GM21515 (cell line): ENCODE data around the gene SPEN.
"Not testable (repeated sequence)": the region's sequence is repeated elsewhere in the genome, so short reads cannot be mapped to it uniquely, and the experiment has no call there.

Experiments used
- ATAC-seq: cut with Tn5 transposase; IDR thresholded peaks from one replicate; pipeline ENCODE4 v1.9.1; 2021; ENCODE audit not compliant: unreplicated experiment

SPEN gene

DNA sequence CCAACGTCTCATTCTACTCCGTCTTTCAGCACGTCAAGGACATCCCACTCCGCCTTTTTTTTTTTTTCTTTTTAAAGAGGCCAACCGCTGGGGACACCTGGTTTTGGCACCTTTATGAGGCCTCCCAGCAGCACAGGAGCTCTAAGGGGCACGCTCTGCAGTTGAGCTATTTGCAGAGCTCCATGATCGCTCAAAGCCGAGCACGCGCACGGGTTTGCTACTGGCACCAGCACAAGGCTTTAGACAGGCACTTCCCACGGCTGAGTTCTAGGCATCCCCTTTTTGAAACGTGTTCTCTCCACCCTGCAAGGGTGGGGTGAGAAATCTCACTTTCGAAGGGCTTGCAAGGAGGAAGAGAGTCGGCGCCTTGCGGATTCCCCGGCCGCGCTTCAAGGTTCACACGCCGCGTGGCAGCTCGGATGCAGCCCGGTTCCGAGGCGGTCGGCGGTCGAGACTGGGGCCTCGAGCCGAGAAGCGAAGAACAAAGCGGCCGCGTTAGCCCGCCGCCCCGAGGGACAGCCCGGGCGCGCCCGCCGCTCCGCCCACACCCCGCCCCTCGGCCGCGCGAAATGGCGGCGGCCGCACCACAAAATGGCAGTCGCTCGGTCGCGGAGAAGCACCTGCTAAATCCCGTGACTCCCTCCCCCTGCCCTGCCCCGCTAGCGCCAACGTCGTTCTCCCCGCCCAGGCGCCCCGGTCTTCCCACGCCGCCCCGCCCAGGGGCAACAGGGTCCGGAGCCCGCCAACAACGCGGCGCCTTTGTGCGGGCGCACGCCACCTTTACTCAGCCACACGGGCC is 12.9 kb upstream of the SPEN start:
- ATAC-seq, result peak; percentile 49

DNA sequence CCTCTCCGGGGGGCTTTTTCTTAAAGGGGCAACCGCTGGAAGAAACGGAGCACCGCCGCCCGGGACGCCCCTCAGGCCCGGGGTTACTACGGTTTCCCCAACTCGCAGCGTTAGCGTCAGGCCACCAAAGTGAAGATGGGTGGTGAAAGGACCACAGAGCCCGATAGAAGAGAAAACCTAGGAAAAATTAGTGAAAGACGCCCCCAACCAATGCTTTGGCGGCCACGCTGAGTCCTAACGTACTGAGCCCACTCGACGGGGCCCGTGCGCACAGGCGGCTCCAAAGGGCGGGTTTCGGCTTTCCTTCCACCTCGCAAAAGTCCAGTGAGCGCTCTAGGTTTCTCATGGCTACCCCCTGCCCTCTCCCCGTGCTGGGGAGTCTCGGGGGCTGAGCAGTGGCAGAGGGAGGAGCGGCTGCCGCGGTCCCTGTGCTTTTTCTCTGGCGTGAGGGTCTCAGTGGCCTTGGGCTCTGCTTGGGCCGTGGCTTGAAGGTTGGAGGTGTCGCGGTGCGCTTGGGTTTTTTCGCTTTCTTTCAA is 12.2 kb upstream of the SPEN start:
- peak; percentile 6 for ATAC-seq

DNA sequence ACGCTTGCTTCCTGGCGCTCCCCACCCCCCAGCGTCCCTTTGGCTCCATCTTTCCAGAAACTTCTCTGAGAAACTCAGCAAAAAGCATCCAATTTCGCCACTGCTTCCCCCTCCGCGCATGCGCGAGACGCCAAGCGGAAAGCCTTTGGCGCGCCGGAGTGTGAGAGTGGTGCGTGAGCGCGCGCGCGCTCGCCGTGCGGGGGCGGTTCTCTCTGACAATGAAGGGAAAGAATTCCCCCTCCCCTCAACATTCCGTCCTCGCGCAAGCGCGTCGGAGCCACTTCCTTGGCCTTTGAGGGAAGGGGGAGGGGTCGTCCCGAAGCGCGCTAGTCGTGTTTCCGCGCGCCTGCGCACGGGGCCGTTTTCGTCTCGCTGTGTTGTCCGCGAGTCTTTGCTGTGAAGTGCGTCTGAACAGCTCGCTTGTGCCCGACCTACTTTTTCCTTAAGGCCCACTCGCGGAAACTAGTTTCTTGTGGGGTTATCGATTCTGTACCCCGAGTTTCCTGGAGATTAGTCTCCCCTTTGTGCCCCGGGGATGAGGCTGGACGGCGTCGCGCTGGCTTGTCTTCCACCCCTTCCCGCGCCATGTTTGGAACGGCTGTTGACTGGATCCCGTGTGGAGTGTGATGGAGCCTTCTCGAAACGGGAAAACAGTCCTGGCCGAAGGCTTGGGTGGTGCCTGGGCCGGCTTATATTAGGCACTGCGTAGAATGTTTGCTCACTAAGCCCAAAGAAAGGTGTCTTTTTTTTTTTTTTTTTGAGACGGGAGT is 11.6 kb upstream of the SPEN start:
- peak; percentile 48 for ATAC-seq

- ATAC-seq, result not testable (repeated sequence)
These were observed 11.1 kb upstream of the SPEN start for GRCh38 chr1:15836511-15836771.

- no peak for ATAC-seq
These were observed 10.5 kb upstream of the SPEN start for GRCh38 chr1:15836772-15837669.

DNA sequence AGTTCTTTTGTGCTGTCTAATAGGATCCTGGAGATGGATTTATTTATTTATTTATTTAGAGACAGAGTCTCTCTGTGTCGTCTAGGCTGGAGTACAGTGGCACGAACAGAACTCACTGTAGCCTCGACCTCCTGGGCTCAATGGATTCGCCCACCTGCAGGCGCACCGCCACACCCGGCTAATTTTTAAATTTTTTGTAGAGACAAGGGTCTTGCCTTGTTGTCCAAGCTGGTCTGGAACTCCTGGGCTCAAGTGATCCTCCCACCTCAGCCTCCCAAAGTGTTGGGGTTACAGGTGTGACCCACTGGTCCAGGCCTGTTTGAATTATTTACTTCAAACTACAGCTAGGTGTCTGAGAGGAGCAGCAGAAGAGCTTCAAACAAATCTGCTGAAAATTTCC is 9.6 kb upstream of the SPEN start:
- no peak for ATAC-seq

DNA sequence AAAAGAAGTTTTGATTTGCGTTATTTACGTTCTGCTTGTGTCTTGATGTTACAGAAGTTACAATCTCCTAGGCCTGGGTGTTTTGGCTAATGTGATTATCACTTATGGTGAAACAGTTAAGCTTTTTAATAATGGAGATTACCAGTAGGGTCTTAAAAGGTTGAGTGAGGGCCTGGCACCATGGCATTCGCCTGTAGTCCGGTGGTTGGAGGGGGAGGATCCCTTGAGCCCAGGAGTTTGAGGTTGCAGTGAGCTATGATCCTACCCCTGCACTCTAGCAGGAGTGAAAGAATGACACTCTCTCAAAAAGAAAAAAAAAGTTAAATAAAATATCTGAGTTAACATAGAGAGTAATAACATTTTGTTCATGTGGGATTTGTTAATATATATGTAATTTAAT is 8.8 kb upstream of the SPEN start:
- ATAC-seq, result no peak

DNA sequence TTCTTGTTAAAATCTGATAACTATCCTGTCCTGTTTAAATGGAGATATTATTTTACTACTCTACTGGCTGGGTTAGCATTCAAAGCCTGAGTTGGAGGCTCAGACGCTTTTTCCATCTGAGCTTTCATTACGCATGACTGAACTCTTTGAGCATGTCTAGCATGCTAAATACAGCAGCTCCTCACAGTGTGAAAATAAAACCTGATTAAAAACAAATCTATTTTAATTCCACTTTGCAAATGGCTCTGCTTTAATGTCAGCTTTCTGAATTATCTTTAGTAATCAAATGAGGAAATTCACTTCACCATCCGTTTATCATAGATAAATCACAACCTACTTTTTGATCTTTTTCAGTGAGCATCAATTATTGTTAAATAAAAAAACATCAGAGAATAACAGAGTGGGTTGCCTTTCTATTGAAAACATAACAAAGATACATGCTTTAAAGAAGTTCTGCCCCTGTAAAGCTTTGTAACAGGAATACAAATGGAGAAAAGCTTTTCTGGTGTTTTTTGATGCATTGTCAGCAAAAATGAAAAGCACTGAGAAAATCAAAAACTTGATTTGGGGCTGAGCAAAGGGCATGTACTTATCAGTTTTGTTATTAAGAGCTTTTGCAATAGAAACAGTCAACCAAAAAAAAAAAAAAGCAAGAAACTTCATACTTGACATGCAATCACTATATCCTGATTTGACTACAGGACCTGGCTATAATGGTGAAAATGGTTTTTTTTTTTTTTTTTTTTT is 3.5 kb upstream of the SPEN start:
- ATAC-seq, result no peak

- not testable (repeated sequence) for ATAC-seq
These were observed 1.5 kb upstream of the SPEN start for GRCh38 chr1:15846056-15846455.

GRCh38 chr1:15847893-15848142 is 311 bp downstream of the SPEN start:
- peak; percentile 16 for ATAC-seq

- peak; percentile 9 for ATAC-seq
These were observed 829 bp downstream of the SPEN start for GRCh38 chr1:15848143-15848928.

DNA sequence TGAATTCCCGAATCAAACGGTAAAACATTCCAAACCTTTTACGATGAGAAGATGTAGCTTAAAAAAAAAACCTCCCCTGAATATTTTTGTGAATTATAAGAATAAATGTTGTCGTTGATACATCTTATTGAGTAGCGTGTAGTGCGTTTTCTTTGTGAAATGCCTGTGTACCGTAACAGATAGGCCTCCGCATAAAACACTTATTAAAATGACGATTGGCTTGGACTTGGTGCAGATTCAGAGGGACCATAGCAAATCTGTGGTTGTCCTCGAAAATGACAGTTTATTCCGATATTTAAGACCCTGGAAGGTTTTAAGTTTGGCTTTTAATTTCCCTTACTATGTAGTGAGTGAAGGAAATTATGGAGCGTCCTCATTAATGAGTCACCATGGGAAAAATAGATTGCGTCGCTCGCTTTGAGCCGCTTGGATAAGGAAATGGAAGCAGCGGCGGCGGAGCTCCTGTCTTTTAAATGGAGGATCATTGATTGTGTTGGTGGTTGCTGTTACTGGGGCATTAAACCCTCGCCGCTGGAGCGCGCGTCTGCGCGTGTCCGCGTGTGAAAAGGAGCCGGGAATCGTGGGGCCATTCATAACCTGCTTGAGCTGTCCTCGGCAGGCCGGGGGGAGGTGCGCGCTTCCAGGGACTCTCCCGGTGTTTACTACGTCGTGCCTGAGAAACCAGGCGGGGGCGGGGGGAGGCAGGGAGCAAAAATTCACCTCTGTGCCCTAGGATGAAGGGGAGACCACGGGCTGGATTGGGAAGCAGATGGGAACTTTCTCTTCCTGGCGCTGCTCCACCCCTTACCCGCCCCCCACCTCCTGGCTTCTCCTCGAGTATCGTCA is 1.6 kb downstream of the SPEN start:
- ATAC-seq, result no peak

GRCh38 chr1:15849775-15850324 is 2.3 kb downstream of the SPEN start:
- ATAC-seq, result no peak

DNA sequence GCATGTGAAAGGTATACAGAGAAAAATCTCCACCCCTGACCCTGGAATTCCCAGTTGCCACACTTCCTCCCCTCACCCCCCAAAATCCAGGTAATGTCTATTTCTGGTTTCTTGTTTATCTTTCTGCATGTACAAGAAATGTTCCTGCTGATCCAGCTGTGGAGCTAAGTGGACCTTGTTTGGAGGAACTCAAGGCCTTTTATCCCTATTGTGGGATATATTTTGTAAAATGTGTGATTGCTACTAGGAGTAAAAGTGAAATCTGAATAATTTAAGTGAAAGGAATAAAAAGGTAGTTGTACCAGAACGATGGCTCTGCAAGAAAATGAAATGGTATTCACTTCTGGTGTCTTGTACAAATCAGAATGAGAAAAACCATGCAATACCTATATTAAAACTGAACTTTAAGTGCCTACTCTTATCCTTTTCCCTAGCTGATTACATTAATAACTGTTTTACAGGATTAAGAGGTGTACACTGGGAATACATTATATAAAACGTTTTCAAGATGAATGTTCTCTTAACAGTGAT is 3.0 kb downstream of the SPEN start:
- no peak for ATAC-seq

DNA sequence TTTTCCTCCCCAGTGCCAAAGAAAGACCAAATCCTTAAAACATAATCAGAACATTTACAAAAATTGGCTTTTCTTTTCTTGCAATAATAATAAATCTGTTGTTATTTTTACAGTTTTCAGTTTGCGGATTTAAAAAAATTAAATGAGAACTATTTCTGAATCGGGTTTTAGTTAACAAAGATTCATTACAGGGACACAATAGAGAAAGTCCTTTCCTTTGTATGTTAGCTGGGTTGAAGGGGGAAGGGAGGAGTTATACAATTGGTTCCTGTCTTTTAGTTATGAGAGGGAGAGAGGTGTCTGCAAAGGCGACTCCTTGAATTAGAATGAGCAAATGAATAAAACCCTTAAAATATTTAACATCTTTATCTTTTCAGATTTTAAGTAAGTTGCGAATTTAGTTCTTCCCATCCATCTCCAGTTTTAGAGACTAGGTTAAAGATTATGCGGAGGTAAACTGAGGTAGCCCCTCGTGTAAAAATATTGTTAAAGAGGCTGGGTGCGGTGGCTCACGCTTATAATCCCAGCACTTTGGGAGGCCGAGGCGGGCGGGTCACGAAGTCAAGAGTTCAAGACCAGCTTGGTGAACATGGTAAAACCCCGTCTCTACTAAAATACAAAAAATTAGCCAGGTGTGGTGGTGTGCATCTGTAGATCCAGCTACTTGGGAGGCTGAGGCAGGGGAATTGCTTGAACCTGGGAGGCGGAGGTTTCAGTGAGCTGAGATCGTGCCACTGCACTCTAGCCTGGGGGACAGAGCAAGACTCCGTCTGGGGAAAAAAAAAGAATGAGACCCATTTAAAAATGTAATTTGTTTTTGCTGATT is 3.9 kb downstream of the SPEN start:
- ATAC-seq, result no peak

DNA sequence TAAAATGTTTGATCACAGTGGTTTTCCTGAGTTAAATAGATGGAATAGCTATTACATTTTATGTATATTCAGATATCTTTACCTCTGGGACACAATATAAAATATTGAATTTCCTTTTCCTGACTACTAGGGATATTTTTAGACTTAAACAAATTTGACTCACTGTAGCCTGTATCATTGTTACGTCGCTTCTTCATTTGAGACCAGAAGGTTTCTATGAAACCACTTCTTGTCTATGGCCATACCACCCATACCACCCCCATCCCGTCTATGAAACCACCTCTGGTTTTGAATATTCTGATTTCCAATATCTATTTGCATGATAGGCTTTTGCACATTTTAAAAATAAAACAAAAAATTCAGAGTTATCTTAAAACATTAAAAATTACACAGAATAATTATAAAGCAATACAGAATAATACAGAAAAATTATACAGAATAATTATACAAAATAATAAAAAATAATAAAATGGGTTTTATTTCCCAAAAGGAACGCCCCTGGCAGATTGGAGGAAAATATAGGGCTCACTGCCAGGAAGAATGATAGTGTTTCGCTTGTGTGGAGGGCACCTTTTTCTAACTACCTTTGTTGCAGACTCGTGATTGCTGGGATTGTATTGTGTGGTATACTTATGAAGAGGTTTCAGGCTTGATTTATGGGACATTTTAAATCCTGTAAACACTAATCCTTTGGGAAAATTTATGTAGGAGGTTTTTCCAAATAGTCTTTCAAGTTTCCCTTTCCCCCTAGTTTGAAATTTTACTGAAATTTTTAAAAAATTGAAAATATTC is 4.7 kb downstream of the SPEN start:
- ATAC-seq, result no peak

DNA sequence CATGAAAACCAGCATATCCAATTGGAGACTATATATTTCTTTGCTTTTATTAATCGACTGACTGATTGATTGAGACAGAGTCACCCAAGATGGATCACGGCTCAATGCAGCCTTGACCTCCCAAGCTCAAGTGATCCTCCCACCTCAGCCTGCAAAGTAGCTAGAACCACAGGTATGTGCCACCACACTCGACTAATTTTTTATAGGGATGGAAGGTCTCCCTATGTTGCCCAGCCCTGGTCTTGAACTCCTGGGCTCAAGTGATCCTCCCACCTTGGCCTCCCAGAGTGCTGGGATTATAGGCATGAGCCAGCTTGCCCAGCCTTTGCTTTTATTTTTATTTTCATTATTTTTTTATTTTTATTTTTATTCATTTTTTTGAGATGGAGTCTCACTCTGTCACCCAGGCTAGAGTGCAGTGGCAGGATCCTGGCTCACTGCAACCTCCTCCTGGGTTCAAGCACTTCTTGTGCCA is 5.4 kb downstream of the SPEN start:
- no peak for ATAC-seq
